DND-41 (cell line): Measurements from ENCODE around the gene TFB1M.

ENCODE experiments used
- EZH2 ChIP-seq: IDR thresholded peaks from 3 replicates; pipeline ENCODE4 v1.6.1; 2012; ENCODE audit warnings: borderline replicate concordance, low read depth, mild to moderate bottlenecking, moderate library complexity, low read length, inconsistent platforms; ENCODE audit not compliant: severe bottlenecking
- TF ChIP-seq, protein P1 (sequence below): IDR thresholded peaks from 2 replicates; pipeline ENCODE4 v1.5.1; 2012; ENCODE audit warnings: borderline replicate concordance, low read length, moderate library complexity, mild to moderate bottlenecking; ENCODE audit not compliant: poor library complexity, severe bottlenecking; ENCODE audit errors: extremely low read depth

DNA sequence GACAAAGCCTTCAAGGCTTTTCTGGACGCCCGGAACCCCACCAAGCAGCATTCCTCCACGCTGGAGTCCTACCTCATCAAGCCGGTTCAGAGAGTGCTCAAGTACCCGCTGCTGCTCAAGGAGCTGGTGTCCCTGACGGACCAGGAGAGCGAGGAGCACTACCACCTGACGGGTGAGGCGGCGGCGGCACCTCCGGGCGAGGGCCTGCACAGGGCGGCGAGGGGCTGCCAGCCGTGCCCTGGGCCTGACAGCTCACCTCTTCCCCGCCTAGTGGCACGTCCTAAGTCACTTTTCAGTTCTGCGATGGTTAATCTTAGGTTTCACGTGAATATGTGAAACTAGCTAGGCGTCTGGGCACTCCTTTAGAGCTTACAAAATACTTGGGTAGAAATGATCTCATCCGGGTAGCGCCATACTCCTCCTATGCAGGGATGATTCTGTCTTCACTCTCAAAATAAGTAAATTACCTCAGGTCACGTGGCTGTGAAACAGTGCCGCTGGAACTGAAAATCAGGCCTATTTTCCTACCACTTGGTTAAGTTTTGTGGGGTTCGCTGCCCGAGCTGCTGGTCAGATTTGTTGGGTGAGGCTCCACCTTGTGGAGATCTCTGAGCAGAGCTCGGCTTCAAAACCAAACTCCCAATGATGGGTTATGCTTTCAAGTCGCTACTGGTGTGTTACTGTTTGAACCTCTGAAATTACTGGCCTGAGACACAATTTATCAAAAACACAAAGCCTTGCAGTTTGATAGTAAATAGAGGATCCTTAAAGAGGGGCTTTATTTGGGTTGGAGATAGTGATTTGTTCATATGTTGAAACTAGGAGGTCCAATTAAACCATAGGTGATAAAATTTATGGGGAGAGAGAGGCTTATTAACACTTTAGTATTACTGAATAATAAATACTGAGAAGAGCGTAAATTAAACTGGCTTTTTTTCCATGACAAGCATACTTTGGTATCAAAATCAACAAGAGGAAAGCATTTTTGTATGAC is 66.0 kb downstream of the TFB1M start:
- TF ChIP-seq, protein P1, sequence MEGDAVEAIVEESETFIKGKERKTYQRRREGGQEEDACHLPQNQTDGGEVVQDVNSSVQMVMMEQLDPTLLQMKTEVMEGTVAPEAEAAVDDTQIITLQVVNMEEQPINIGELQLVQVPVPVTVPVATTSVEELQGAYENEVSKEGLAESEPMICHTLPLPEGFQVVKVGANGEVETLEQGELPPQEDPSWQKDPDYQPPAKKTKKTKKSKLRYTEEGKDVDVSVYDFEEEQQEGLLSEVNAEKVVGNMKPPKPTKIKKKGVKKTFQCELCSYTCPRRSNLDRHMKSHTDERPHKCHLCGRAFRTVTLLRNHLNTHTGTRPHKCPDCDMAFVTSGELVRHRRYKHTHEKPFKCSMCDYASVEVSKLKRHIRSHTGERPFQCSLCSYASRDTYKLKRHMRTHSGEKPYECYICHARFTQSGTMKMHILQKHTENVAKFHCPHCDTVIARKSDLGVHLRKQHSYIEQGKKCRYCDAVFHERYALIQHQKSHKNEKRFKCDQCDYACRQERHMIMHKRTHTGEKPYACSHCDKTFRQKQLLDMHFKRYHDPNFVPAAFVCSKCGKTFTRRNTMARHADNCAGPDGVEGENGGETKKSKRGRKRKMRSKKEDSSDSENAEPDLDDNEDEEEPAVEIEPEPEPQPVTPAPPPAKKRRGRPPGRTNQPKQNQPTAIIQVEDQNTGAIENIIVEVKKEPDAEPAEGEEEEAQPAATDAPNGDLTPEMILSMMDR = peak; percentile 47
- TF ChIP-seq EZH2 = no peak
